ENCODE results near the gene IMMP2L.

The IMMP2L gene

DNA sequence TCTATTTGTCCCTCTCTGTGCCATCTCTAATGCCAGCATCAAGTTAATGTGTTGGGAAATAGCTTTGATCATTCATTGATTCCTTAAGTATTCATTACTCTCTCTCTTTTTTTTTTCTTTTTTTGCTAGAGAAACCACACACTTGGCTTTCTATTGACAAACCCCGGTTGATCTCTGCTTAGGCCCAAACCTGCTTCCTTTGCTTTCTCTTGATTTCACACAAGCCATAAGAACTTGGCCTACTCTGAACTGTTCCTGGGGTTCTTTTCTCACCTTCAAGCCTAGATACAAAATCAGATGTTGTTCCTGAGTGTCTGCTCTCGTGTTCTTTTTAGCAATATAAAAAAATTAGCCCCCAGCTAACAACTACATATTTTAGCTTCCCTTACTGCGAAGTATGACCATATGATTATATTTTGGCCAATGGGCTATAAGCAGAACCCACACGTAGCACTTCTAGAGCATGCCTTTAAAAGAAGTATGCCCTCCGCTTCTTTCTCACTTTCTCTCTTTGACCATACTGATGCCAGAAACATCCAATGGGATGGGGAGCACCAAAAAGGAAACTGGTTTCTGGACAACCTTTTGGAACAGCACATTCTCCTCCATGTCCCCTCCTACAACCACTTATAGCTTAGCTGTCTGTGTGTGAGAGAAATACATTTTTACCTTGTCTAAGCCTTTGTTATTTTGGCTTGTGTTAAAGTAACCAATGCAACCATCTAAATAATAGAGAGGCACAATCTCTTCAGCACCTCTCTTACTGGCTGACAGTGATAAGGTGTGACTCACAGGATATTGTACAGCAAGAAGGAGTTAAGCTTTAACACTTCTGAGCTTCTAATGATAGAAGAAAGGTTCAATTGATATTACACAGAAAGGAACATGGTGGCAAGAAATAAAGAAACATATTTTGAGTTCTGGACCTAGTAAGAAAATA, 568.0 kb downstream of the IMMP2L start:
- peak; percentile 20 for DNase-seq (ENCODE audit: low read depth)
- TF ChIP-seq, protein P1, sequence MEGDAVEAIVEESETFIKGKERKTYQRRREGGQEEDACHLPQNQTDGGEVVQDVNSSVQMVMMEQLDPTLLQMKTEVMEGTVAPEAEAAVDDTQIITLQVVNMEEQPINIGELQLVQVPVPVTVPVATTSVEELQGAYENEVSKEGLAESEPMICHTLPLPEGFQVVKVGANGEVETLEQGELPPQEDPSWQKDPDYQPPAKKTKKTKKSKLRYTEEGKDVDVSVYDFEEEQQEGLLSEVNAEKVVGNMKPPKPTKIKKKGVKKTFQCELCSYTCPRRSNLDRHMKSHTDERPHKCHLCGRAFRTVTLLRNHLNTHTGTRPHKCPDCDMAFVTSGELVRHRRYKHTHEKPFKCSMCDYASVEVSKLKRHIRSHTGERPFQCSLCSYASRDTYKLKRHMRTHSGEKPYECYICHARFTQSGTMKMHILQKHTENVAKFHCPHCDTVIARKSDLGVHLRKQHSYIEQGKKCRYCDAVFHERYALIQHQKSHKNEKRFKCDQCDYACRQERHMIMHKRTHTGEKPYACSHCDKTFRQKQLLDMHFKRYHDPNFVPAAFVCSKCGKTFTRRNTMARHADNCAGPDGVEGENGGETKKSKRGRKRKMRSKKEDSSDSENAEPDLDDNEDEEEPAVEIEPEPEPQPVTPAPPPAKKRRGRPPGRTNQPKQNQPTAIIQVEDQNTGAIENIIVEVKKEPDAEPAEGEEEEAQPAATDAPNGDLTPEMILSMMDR (IDR thresholded peaks at IDR 0.05; ENCODE audit: low read length, missing control alignments) = no peak
- no peak overlapping the region for H3K4me3 ChIP-seq (replicated peaks; ENCODE audit: low read depth, low read length)

GRCh38 chr7:110988890-110989501, 573.3 kb downstream of the IMMP2L start:
- DNase-seq (ENCODE audit: low read depth) = peak; percentile 16

DNA sequence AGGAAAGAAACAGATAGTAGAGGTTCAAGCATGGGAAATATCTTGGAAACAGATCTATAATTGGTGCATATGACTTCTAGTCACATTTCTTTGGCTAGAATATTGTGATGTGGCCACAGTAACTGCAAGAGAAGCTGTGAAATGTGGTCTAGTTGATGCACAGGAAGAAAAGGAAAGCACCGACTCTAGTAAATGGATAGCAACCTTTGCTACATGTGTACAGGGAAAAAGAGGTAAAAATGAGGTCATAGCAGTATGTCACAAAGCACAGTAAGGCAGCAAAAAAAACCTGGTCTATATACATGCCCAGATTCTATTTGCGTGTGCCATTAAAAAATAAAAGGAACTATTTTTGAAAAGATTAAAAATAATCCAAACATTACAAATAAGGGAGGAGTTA, 573.9 kb downstream of the IMMP2L start:
- no peak overlapping the region for H3K4me3 ChIP-seq (replicated peaks; ENCODE audit: low read depth, low read length)
- DNase-seq (ENCODE audit: low read depth) = no peak
- TF ChIP-seq, protein P1 (IDR thresholded peaks at IDR 0.05; ENCODE audit: low read length, missing control alignments) = no peak

More at GRCh38 chr7:110988890-110989501, 573.3 kb downstream of the IMMP2L start:
- TF ChIP-seq, protein P1 (IDR thresholded peaks at IDR 0.05; ENCODE audit: low read length, missing control alignments) = no peak
- H3K4me3 ChIP-seq (replicated peaks; ENCODE audit: low read depth, low read length) = no peak overlapping the region

GRCh38 chr7:110987127-110987693, 575.1 kb downstream of the IMMP2L start:
- no peak overlapping the region for H3K4me3 ChIP-seq (replicated peaks; ENCODE audit: low read depth, low read length)
- DNase-seq (ENCODE audit: low read depth) = no peak
- TF ChIP-seq, protein P1 (IDR thresholded peaks at IDR 0.05; ENCODE audit: low read length, missing control alignments) = no peak

DNA sequence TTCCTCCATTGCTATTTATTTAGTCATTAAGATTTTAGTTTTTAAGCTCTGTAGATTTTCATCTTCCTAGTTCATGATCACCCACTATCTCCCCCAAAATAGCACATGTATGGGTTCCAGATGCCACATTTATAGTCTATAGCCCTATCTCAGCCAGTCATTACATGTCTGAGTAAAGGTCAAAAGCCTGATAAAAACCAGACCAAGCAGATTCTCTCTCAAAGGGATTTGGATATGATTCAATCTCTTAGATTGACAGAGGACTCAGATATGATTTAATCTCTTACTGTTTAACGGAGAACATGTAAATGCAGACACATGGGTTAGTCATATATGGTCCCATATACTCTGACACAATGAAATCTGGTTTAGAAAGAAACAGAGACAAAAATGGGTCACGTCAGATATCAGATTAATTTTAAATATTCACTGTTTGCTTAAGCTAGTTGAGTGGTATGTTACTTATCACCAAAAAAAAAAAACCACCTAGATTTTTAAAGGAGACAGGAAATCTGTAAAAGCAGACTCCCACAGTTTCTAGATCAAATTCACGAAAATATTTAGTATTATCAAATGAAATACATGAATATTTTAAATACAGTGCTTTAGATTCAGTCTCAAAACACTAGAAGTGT, 578.4 kb downstream of the IMMP2L start:
- TF ChIP-seq, protein P1 (IDR thresholded peaks at IDR 0.05; ENCODE audit: low read length, missing control alignments) = no peak
- no peak for DNase-seq (ENCODE audit: low read depth)
- no peak overlapping the region for H3K4me3 ChIP-seq (replicated peaks; ENCODE audit: low read depth, low read length)

DNA sequence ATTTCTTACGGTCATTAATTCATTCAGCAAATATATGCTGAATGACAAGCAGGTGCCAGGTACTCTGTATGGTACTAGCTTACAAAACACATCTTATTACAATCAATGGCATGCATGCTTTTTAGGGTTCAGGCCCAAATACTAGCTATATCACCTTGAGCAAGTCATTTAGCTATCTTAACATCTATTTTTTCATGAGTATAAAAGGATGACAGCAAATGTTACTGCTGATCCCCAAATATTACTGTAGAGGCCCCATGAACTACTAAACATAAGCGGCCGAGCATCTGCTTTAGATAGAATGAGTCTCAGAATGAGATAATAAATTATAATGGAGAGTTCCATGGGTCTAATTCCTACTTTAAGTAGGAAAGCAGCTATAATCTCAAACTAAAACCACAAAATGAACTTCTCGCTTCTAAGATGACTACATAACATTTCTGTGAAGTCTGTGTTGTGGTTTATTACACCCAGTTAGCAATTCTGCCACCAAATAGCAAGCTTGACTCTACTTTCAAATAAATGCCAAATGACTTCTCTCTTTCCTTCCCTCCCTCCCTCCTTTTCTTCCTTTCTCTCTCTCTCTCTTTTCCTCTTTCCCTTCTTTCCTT, 585.1 kb downstream of the IMMP2L start:
- DNase-seq (ENCODE audit: low read depth) = no peak
- TF ChIP-seq, protein P1 (IDR thresholded peaks at IDR 0.05; ENCODE audit: low read length, missing control alignments) = no peak
- H3K4me3 ChIP-seq (replicated peaks; ENCODE audit: low read depth, low read length) = no peak overlapping the region

Data from fibroblast of pulmonary artery (primary cell).